ENCODE measurements around the gene BICD2.

The BICD2 gene

GRCh38 chr9:92726348-92726747, 38.3 kb downstream of the BICD2 start:
- no peak for DNase-seq (ENCODE audit: low read depth)
- no peak for TF ChIP-seq CTCF (conservative IDR thresholded peaks at IDR 0.05; ENCODE audit: low read depth, low read length)
- H3K4me3 ChIP-seq (ENCODE audit: low read depth, low read length), result no peak overlapping the region

GRCh38 chr9:92725766-92726165, 38.9 kb downstream of the BICD2 start:
- no peak for DNase-seq (ENCODE audit: low read depth)
- no peak overlapping the region for H3K4me3 ChIP-seq (ENCODE audit: low read depth, low read length)
- TF ChIP-seq CTCF (conservative IDR thresholded peaks at IDR 0.05; ENCODE audit: low read depth, low read length), result no peak

GRCh38 chr9:92725266-92725545, 39.4 kb downstream of the BICD2 start:
- H3K4me3 ChIP-seq (ENCODE audit: low read depth, low read length), result no peak overlapping the region
- DNase-seq (ENCODE audit: low read depth), result no peak
- no peak for TF ChIP-seq CTCF (conservative IDR thresholded peaks at IDR 0.05; ENCODE audit: low read depth, low read length)

- no peak overlapping the region for H3K4me3 ChIP-seq (ENCODE audit: low read depth, low read length)
- DNase-seq (ENCODE audit: low read depth), result no peak
- no peak for TF ChIP-seq CTCF (conservative IDR thresholded peaks at IDR 0.05; ENCODE audit: low read depth, low read length)
Measured at GRCh38 chr9:92724528-92725265, 39.9 kb downstream of the BICD2 start.

- no peak overlapping the region for H3K4me3 ChIP-seq (ENCODE audit: low read depth, low read length)
- TF ChIP-seq CTCF (conservative IDR thresholded peaks at IDR 0.05; ENCODE audit: low read depth, low read length), result no peak
- no peak for DNase-seq (ENCODE audit: low read depth)
Measured at GRCh38 chr9:92723801-92724323, 40.8 kb downstream of the BICD2 start.

- H3K4me3 ChIP-seq (ENCODE audit: low read depth, low read length), result no peak overlapping the region
- no peak for TF ChIP-seq CTCF (conservative IDR thresholded peaks at IDR 0.05; ENCODE audit: low read depth, low read length)
- peak; percentile 19 for DNase-seq (ENCODE audit: low read depth)
Measured at GRCh38 chr9:92723299-92723625, 41.4 kb downstream of the BICD2 start.

Measured in choroid plexus epithelial cell (primary cell).